Stimulated activated CD8-positive, alpha-beta memory T cell treated with anti-CD3 and anti-CD28 coated beads, Interleukin-7, amount 100 ng/mL, for 1 hour (primary cell): ENCODE data around the gene TP53I13.
A peak's percentile ranks its signal among the peaks of the same experiment; 100 is the strongest.

Source experiments
- DNase-seq, 2 donors: peaks; one replicate each; pipeline ENCODE4 v3.0.0-alpha.2; 2020; ENCODE audit warnings: low read depth in 2 of 2

Gene TP53I13

DNA sequence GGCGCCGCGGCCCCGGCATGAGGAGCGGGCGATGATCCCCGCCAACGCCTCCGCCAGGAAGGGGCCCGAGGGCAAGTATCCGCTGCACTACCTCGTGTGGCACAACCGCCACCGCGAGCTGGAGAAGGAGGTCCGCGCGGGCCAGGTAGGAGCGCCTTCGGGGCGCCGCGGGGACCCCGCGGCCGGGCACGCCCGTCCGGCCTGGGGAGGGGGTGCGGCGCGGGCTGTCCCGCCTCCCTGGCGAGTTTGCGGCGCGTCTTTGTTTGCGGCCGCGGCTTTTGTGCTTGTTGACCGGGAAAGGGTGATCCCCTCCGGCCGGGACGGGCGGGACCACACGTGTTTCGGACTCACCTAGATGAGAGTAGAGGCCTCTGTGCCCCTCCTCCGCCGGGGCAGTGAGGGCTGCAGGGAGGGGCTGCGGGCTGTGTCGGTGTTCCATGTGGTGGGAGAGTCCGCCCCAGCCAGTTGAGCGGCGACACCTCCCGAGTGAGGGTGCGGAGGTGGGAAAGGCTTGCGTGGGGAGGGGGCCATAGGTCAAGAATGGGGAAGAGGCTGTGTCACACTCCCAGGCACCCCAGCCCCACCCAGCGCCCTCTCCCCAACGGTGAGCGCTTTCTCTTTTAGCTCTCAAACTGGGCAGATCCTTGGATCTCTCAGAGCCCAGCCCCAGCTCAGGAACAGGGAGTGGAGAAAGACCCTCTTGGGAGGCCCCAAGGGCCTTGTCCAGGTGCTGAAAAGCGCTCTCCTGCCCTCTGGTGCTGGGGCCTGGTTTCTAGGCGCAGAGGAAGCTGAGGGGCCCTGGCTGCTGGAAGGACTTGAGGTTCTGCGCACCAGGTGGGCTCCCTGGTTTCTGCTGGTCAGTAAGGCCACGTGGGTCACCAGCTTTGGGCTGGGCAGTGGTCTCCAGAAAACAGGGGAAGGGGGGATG lies 25.4 kb downstream of the TP53I13 start:
- DNase-seq: no peak

DNA sequence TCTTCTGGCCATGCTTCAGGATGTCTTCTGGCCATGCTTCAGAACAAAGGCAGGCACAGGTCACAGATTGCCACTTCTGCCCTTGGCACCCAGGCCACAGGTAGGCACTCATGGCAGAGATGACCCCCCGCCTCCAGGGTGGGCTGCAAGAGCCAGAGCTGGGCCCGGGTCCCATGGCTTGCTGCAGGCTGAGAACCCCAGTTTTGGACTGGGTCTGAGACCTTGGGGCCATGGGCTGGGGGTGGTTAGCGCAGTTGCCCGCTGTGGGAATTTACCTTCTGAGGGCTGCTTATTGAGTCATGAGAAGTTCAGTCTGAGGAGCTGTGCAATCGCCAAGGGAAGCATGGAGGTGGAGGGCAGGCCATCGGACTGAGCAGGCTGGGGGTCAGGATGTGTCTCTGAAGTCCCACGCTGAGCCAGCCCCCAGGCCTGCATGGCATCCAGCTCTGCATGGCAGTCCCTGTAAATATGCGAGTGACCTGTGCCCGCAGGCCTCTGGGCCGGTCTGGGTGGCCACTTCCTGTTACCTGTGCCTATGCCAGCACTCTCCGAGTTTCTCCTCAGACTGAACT lies 26.1 kb downstream of the TP53I13 start:
- no peak for DNase-seq

DNA sequence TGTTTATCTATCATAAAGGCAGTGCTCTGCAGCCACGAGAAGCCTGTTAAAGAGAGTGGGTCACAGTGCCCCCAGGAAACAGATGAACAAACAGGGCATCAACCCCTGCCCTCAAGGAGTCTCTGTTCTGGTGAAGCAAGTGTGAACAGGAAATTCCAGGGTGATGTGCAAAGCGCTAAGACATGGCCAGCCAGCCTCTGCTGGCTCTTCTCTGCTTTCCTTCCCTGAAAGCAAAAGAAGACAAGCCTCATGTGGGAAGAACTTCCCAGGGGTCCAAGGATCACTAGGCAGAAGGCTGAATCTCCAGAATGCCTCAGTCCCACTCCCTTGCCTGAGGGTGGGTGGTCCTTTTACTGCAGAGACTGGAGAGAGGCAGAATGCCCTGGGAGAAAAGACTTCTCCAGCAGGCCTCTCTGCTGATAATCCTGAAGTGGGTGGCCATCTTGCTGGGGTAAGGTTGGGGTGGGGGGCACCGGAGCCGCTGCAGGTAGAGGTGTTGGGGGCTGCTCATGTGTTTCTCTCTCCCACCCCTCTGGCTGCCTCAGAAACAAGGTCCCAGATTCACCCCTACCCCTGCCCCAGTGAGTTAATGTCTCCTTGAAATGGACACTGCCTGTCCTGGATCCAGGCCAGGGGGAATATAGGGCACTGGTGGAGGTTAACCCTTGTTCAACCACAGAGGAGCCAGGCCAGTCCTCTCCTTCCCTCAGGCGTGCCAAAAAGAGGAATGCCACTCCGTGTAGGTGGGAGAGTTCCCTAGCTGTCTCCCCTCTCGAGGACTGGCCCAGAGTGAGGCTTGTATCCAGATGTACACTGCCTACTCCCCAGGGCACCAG lies 26.8 kb downstream of the TP53I13 start:
- no peak for DNase-seq

DNA sequence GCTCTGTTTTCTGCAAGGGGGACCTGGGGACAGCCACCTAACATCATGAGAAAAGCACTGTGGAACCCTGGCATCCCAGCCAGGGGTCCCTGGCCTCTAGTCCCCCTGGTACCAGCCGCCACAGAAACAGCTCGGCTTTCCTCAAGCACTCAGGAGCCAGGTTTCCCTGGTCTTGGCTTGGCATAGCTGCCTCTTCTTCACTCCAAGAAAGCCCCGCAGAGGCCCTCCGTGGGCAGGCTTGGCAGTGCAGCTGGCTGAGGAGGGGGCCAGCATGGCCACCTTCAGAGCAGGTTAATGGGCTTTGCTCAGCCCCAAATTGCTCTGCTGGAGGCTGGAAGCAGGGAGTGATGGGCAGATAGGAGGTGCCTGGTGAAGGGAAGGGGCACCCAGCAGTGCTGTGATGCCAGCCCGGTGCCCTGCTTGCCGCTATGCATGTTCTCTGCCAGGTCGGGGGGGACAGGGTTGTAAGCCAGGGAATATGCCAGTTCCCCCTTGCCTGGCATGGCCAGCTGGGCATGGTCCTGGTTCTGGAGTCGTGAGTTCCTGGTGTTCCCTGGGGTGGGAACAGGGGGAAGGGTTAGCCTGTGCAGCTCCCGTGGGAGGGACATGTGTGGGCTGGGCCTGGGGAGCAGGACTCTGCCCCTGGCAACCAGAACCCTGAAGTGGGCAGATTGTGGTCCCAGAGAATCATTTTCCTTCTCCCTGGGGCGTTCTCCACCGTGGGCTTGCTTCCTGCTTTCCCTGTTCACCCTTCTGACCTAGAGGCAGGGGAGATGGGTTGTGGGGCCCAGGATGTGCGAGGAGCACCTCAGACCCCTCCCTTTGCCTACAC lies 27.7 kb downstream of the TP53I13 start:
- no peak for DNase-seq

DNA sequence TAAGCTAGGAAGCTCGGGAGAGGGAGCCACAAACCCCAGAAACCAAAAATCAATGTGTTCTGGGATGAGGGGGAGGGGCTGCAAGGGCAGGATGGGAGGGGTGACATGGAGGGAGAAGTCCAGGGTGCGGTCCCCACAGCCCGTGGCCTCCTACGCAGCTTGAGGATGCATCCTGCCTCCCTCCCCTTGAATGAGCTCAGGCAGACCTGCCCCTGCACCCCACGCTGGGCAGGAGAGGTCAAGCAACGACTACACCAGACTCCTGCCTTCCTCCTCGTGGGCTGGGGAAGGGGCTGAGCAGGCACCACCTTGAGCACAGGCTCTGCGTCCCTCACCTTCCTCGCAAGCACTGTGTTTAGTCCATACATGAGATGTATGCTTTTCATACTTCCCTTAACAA lies 28.3 kb downstream of the TP53I13 start:
- no peak for DNase-seq

DNA sequence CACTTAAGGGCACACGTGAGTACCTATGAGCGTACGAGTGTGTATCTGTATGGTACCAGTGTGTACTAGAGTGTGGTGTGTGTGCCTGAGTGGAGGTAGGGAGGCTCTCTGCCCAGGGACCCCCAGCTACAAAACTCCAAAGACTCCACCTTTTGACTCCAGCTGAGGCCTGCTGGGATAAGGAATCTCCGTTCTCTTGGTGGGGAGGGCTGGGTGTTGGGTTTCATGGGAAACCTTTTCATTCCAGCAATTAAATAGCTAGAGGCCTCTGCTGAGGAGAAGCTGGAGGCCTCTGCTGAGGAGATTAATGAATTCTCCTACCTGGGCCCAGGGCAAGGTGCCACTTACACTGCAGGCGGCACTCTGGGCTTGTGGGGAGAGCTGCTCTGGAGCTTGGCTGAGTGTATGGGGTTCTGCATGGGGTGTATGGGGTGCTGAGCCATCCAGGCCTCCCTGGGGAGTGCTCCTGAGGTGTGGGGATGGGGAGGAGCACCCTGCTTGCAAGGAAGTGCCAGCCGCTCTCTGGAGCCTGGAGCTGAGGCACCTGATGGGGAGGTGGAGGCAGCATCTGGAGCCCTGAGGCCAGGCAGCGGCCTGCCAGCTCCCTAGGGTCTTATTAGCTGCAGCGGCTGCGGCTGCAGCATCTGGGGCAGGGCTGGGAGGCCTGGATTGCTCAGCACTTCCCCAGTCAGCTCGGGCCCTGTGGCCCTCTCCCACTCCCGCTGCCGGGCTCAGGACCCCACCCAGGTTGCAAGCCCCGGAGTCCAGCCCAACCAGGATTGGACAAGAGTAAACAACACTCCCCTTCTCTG lies 29.1 kb downstream of the TP53I13 start:
- DNase-seq: no peak

DNA sequence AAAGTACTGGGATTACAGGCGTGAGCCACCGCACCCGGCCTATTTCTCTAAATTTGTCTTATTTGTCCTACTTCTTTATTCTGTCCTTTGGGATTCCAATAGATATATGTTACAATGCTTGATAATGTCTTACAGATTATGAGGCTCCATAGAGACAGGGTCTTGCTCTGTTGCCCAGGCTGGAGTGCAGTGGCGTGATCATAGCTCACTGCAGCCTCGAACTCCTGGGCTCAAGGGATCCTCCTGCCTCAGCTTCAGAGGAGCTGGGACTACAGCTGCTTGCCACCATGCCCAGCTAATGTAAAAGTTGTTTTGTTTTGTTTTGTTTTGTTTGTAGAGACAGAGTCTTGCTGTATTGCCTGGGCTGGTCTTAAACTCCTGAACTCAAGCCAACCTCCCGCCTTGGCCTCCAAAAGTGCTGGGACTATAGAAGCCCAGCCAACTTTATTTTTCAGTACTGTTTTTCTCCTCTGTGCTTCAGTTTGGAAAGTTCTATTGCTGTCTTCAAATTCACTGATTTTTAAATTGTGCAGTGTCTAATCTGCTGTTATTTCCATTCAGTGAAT lies 34.7 kb downstream of the TP53I13 start:
- no peak for DNase-seq

DNA sequence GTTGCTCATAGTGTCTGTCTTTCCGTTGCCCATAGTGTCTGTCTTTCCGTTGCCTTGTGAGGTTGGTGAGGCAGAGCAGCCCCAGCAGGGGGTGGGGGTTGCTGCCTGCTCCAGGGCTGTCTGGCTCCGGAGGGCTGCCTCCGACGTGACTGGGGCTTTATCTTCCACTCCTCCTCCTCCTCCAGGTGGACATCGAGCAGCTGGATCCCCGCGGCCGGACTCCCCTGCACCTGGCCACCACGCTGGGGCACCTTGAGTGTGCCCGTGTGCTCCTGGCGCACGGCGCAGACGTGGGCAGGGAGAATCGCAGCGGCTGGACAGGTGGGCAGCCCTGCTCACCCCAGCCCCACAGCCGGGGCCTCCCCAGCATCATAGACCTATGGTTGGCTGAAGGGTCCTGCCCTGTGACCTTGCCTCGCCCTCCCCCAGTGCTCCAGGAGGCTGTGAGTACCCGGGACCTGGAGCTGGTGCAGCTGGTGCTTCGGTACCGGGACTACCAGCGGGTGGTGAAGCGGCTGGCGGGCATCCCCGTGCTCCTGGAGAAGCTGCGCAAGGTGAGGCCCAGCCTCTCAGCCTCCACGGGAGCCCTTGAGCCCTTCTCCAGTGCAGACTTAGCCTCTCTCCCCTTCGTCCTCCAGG lies 39.2 kb downstream of the TP53I13 start:
- DNase-seq: no peak

DNA sequence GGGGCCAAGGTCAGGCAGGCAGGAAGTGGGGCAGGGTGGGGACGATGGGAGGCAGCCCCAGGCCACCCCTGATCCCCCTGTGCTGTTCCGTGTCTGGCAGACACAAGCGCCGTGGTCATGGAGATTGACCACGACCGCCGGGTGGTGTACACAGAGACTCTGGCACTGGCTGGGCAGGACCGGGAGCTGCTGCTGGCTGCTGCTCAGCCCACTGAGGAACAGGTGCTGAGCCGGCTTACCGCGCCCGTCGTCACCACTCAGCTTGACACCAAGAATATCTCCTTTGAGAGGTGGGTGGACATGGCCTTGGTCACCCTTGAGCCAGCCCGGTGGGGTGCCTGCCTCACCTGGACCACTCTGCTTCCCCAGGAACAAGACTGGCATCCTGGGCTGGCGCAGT lies 40.5 kb downstream of the TP53I13 start:
- no peak for DNase-seq

DNA sequence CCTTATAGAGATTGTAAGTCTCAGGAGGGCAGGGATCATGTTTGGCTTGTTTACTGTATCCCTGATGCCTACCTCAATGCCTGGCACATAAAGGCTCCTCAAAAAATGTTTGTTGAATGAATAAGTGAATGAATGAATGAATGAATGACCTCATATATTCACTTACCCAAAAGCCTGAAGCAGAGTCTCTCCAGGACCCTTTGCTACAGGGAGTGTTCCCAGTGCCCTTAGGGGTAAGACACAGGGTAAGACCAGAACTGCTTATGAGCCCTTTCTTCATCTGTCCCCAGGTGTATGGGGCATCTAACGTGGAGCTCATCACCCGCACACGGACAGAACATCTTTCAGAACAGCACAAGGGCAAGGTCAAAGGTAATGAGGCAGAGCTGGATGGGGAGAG lies 41.9 kb downstream of the TP53I13 start:
- DNase-seq: no peak

DNA sequence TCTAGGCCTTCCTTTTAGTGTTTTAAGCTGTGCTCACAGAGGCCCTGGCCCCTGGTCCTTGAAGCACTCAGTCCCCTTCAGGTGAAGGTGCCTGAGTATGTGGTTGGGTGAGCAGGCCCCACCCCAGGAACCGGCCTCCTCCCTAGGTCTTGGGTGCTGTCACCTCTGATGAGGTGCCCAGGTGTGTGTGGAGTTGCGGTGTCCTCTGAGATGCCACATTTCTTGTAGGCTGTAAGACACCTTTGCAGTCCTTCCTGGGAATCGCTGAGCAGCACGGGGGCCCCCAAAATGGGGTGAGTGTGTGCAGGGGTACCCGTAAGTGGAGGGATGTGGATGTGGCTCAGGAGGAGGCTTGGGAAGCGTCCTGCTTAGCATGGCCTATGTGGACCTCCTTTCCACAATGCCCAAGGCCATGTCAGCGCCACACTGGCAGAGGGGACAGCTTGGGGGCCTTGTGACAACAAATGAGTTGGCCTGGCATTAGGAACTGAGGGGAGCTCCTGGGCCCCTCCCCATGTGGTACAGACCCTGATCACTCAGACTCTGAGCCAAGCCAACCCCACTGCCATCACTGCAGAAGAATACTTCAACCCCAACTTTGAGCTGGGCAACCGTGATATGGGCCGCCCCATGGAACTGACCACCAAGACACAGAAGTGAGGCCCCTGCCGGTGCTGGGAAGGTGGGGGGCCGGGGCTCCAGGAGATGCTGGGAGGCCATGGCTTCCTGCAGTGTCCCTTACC lies 43.0 kb downstream of the TP53I13 start:
- DNase-seq: no peak

DNA sequence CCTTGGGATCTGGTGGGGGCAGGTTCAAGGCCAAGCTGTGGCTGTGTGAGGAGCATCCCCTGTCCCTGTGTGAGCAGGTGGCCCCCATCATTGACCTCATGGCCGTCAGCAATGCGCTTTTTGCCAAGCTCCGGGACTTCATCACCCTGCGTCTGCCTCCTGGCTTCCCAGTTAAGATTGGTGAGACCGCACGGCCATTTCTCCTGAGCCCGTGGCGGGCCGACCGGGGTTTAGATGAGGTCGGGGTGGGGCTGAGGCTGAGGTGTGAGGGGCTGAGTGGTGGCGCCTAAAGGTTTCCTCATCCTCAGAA lies 43.5 kb downstream of the TP53I13 start:
- no peak for DNase-seq

DNA sequence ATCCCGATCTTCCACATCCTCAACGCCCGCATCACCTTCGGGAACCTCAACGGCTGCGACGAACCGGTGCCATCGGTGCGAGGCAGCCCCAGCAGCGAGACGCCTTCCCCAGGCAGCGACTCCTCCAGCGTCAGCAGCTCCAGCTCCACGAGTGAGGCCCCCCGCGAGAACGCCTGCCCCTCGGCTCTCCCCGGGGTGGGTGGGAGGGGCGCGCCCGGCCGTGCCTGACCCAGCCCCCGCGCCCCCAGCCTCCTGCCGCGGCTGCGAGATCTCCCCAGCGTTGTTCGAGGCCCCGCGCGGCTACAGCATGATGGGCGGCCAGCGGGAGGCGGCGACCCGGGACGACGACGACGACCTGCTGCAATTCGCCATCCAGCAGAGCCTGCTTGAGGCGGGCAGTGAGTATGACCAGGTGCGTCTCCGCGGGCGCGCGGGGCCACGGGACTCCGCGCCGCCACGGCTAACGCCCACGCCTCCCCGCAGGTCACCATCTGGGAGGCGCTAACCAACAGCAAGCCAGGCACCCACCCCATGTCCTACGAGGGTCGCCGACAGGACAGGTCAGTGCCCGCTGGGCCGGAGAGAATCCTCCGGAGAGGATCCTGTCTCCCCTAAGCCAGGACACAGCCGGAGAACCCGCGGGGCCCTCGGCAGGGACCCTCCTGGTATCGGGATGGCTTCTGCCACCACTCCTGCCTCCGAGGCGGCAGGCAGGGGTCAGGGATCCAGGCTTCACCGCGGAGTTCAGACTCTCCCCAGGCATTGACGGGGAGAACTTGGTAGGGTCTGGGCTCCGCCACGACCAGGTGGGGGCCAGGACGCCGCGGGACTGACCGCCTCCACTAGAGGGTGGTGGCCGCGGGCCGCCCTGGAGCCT lies 44.1 kb downstream of the TP53I13 start:
- DNase-seq: no peak

DNA sequence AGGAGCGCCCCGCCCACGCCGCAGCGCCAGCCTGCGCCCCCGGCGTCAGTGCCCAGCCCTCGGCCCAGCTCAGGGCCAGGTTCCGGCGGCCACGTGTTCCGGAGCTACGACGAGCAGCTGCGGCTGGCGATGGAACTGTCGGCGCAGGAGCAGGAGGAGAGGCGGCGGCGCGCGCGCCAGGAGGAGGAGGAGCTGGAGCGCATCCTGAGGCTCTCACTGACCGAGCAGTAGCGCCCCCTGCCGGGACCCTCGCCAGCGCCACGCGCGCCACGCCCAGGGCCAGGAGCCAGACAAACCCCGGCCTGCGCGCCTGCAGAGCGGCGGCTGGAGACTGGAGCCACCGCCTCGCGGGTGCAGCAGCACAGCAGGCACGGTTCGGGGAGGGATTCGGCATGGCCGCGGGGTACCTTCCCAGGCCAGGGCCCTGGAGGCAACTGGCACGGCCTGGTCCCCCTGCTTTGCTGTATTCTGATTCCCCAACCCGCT lies 44.9 kb downstream of the TP53I13 start:
- DNase-seq: peak; percentile 83 to 88

DNA sequence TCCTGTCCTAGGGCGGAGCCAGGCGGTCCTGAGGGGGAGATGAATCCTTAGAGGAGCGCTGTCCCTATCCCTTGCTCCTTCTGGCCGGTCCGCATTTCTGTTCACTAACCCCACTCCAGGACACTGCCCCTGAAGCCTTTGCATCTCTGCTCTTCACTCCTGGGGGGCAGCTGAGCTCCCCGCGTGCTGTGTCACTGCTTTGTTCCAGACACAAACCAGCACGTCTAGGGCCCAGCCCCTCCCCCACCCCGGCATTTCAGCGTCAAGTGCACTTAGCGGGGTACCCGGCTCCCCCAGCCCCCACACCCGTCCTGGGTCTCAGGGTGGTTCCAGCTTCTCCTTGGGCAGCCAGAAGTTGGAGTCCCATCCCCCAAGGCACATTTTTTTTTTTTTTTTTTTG lies 45.4 kb downstream of the TP53I13 start:
- DNase-seq: no peak

DNA sequence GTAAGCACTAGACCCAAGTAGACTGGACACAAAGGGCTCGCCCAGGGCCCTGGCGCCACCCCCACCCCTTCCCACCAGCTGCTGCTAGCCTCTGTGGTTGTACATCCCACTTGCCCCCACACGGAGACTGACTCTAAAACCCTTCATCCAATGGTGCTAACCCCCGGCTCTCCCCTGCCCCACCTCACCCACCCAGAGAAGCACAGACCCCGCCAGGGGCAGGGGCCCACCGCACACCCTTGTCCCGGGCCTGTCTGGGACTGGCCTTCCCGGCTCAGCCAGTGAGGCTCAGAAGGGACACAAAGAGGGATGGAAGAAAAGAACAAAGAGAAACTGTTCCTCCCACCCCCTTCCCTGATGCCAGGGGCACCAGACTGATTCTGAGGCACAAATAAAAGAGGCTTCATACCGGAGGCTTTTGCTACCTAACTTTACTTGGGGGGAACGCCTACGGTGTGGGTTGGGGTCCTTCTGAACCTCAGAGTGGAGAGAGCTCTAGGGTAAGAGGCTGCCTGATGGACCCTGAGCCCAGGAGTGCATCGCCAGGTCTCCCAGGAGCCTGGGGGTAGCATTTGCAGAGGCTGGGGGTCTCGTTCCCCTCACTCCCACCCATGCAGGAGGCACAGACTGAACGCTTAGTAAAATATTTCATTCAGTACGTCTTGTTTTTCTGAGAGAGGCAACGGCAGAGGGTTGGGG lies 46.0 kb downstream of the TP53I13 start:
- no peak for DNase-seq

DNA sequence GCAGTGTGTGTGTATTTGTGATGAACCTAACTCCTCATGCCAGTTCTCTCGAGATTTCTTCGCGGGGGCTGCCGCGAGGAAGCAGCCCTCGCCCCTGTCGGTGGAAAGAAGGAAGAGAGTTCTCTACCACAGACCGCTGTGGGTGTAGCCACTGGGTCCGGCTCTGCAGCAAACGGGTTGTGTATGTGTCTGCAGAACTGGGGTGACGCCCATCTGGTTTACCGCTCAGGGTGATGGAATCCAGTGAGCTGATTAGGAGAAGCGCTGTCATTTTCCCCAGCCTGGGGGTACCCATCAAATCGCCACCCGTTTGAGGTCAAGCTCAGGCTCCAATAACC lies 46.5 kb downstream of the TP53I13 start:
- DNase-seq: no peak
